Suppressor macrophage treated with lipopolysaccharide for 1 hour (primary cell): Measurements from ENCODE around the gene NR5A1.

ENCODE experiments used
- DNase-seq, 3 donors: peaks; one replicate each; pipeline ENCODE4 v3.0.0-alpha.2; 2020 to 2022

Gene NR5A1

GRCh38 chr9:124439086-124439485 lies 68.1 kb downstream of the NR5A1 start:
- DNase-seq: no peak

- DNase-seq: no peak
Observed at GRCh38 chr9:124438091-124438490, 69.1 kb downstream of the NR5A1 start.

GRCh38 chr9:124437086-124437485 lies 70.1 kb downstream of the NR5A1 start:
- no peak for DNase-seq

GRCh38 chr9:124436320-124436719 lies 70.9 kb downstream of the NR5A1 start:
- DNase-seq: no peak
